PC-9 (cell line): ENCODE results near the gene HARBI1. TPM values are rescaled to one million over a fixed set of nuclear protein-coding genes. Genes with fewer than 3 reads are reported as not detected.

Experiments used
- BruUV-seq: library from RNA; stranded (reverse); fragments of 400-500 nt; replicated peaks from 2 replicates; lab custom pipeline; 2021; lab: Mats Ljungman, UMichigan
- CTCF ChIA-PET: fragments of 300-600 bp; sonication (Branson Sonifier 250); formaldehyde crosslinking; loops from one replicate; lab custom pipeline; 2022; ENCODE audit warnings: antibody characterized with exemption; lab: Charles Lee
- POLR2A ChIA-PET: fragments of 300-600 bp; sonication (Branson Sonifier 250); formaldehyde crosslinking; loops from one replicate; lab custom pipeline; 2022; ENCODE audit warnings: antibody characterized with exemption; ENCODE audit not compliant: unreplicated experiment; lab: Charles Lee
- DNase-seq, 2 experiments: peaks; one replicate each; pipeline versions ENCODE4 v3.0.0 to v3.0.0-alpha.2; 2015 to 2022; ENCODE audit warnings: mixed read lengths in 1 of 2
- H2AFZ ChIP-seq: fragments of 200-600 bp; sonication (generic); 2 replicates; pipeline ENCODE4 v1.8.1; 2017; ENCODE audit warnings: antibody characterized with exemption
- H3F3A ChIP-seq: fragments of 200-600 bp; sonication (generic); 2 replicates; pipeline ENCODE4 v1.8.1; 2017; ENCODE audit warnings: antibody characterized with exemption, mild to moderate bottlenecking, low read depth; ENCODE audit not compliant: insufficient read depth
- H3K27ac ChIP-seq: fragments of 200-600 bp; sonication (generic); 2 replicates; pipeline ENCODE4 v1.6.1; 2016; ENCODE audit warnings: mixed run types
- H3K27me3 ChIP-seq: fragments of 200-600 bp; sonication (generic); 2 replicates; pipeline ENCODE4 v1.6.1; 2016; ENCODE audit warnings: low read depth, mixed run types; ENCODE audit not compliant: insufficient read depth
- H3K36me3 ChIP-seq: fragments of 200-600 bp; sonication (generic); 2 replicates; pipeline ENCODE4 v1.6.1; 2016; ENCODE audit warnings: low read depth, mixed run types
- H3K4me1 ChIP-seq: fragments of 200-600 bp; sonication (generic); replicated peaks from 2 replicates; pipeline ENCODE4 v1.6.1; 2016; ENCODE audit warnings: mixed run types; ENCODE audit not compliant: insufficient read depth
- H3K4me2 ChIP-seq: fragments of 200-600 bp; sonication (generic); 2 replicates; pipeline ENCODE4 v1.6.1; 2017; ENCODE audit warnings: mixed run types
- H3K4me3 ChIP-seq: fragments of 200-600 bp; sonication (generic); 2 replicates; pipeline ENCODE4 v1.6.1; 2016; ENCODE audit warnings: mixed run types
- H3K79me2 ChIP-seq: fragments of 200-600 bp; sonication (generic); 2 replicates; pipeline ENCODE4 v1.6.1; 2017; ENCODE audit warnings: low read depth, mixed run types
- H3K9me2 ChIP-seq: fragments of 200-600 bp; sonication (generic); 2 replicates; pipeline ENCODE4 v1.8.1; 2017; ENCODE audit warnings: mild to moderate bottlenecking; ENCODE audit not compliant: insufficient read depth
- H3K9me3 ChIP-seq: fragments of 200-600 bp; sonication (generic); 2 replicates; pipeline ENCODE4 v1.8.1; 2016; ENCODE audit warnings: low read depth; ENCODE audit not compliant: insufficient read depth
- H4K20me1 ChIP-seq: fragments of 200-600 bp; sonication (generic); 2 replicates; pipeline ENCODE4 v1.8.1; 2017; ENCODE audit not compliant: insufficient read depth
- CTCF ChIP-seq: fragments of 200-600 bp; sonication (generic); conservative IDR thresholded peaks from 2 replicates; pipeline ENCODE4 v1.6.1; 2017; ENCODE audit warnings: mixed run types, antibody characterized with exemption, mild to moderate bottlenecking, moderate library complexity
- EZH2 ChIP-seq: fragments of 200-600 bp; sonication (generic); IDR thresholded peaks from 2 replicates; pipeline ENCODE4 v1.8.0; 2017; ENCODE audit warnings: antibody characterized with exemption, low read depth
- intact Hi-C: fragments of 100-400 bp; cut with micrococcal nuclease; formaldehyde crosslinking; loops from one replicate; pipeline ENCODE4 v1.10.0; 2022; ENCODE audit not compliant: unreplicated experiment
- total RNA-seq: library from RNA; stranded (reverse); gene quantifications from 2 replicates; pipeline ENCODE4 v1.2.3, GENCODE V29; 2021

The HARBI1 gene
- total RNA-seq, 1 experiment from 2014 or later = 8.0 TPM

- H3K9me3 ChIP-seq = no peaks in the 10 kb centered on the region
- CTCF ChIA-PET = interaction anchor here (0.5 to 2.2 kb wide), 7 partner anchors 56 to 371 kb away, joined by 3 to 12 read pairs (median 4); partner anchors contain the start of gene CHRM4
- H3F3A ChIP-seq = peaks cover 17% of the 10 kb centered on the region
- H2AFZ ChIP-seq = no peak overlapping the region
- peaks cover 11% of the 10 kb centered on the region for H4K20me1 ChIP-seq
- DNase-seq = no peak
- TF ChIP-seq CTCF (no peak), EZH2 (no peak)
- intact Hi-C loops = loop anchor here (5.0 kb wide), 3 partner anchors 127 to 257 kb away; partner anchors contain the start of gene MDK
- H3K79me2 ChIP-seq = peaks cover 66% of the 10 kb centered on the region
- no peaks in the 10 kb centered on the region for H3K27me3 ChIP-seq
- H3K4me1 ChIP-seq = peaks cover 25% of the 10 kb centered on the region
- H3K9me2 ChIP-seq = no peaks in the 10 kb centered on the region
- H3K4me3 ChIP-seq = peak overlapping the region; percentile 95; the same call in 1 of the 2 replicates
- H3K36me3 ChIP-seq = peaks cover 7% of the 10 kb centered on the region; the same call in 1 of the 2 replicates
- POLR2A ChIA-PET = interaction anchor here (0.5 to 0.9 kb wide), 3 partner anchors 24 to 1429 kb away, joined by 4 to 9 read pairs (median 5); no protein-coding TSS in a partner anchor
- BruUV-seq = no TSS peak
- peak overlapping the region; percentile 88 for H3K4me2 ChIP-seq
- H3K27ac ChIP-seq = no peak overlapping the region
Measured at GRCh38 chr11:46618837-46619236, 1.8 kb upstream of the HARBI1 start.

GRCh38 chr11:46617972-46618314, 916 bp upstream of the HARBI1 start:
- peak overlapping the region; percentile 88 for H3K4me2 ChIP-seq
- TF ChIP-seq EZH2 (no peak), CTCF (0 out of 2 replicates have a peak, but pooled peaks have one; percentile 29)
- no peak for DNase-seq
- peaks cover 6% of the 10 kb centered on the region; the same call in 1 of the 2 replicates for H3K36me3 ChIP-seq
- H3K9me3 ChIP-seq = no peaks in the 10 kb centered on the region
- H3K4me1 ChIP-seq = peaks cover 24% of the 10 kb centered on the region
- H3K9me2 ChIP-seq = no peaks in the 10 kb centered on the region
- CTCF ChIA-PET = interaction anchor here (0.6 to 2.2 kb wide), 5 partner anchors 64 to 234 kb away, joined by 3 to 12 read pairs (median 3); no protein-coding TSS in a partner anchor
- POLR2A ChIA-PET = interaction anchor here (0.7 kb wide), 1 partner anchor 91 kb away, joined by 3 read pairs; no protein-coding TSS in a partner anchor
- BruUV-seq = no TSS peak
- intact Hi-C loops = loop anchor here (1.0 to 5.0 kb wide), 6 partner anchors 63 to 256 kb away; partner anchors contain the start of genes ARHGAP1 and MDK
- H4K20me1 ChIP-seq = peaks cover 11% of the 10 kb centered on the region
- H3F3A ChIP-seq = peaks cover 15% of the 10 kb centered on the region
- H2AFZ ChIP-seq = peak overlapping the region; percentile 90
- H3K4me3 ChIP-seq = peak overlapping the region; percentile 95
- peak overlapping the region; percentile 95 for H3K27ac ChIP-seq
- H3K27me3 ChIP-seq = no peaks in the 10 kb centered on the region
- peaks cover 66% of the 10 kb centered on the region for H3K79me2 ChIP-seq

- no peak for TF ChIP-seq EZH2
- no peak for TF ChIP-seq CTCF
- Histone ChIP-seq H3K27me3 (no peaks in the 10 kb centered on the region), H3K36me3 (no peaks in the 10 kb centered on the region; the same call in 1 of the 2 replicates), H3K9me2 (no peaks in the 10 kb centered on the region), H3K4me2 (peak overlapping the region; percentile 88), H3K79me2 (peaks cover 60% of the 10 kb centered on the region), H3K27ac (peak overlapping the region; percentile 95), H3F3A (peaks cover 15% of the 10 kb centered on the region), H2AFZ (peak overlapping the region; percentile 90), H3K4me3 (peak overlapping the region; percentile 95), H3K9me3 (no peaks in the 10 kb centered on the region), H3K4me1 (peaks cover 24% of the 10 kb centered on the region), H4K20me1 (peaks cover 9% of the 10 kb centered on the region)
- TSS peak; percentile 63 for BruUV-seq
- ChIA-PET POLR2A (no interaction called here), CTCF (interaction anchor here (0.6 to 2.2 kb wide), 2 partner anchors 62 to 233 kb away, joined by 3 to 12 read pairs; no protein-coding TSS in a partner anchor)
- DNase-seq = peak in 1 of 2 experiments; percentile 90
- intact Hi-C loops = loop anchor here (1.0 to 5.0 kb wide), 6 partner anchors 62 to 254 kb away; partner anchors contain the start of genes ARHGAP1 and MDK
Measured at GRCh38 chr11:46616551-46617133, 385 bp downstream of the HARBI1 start.
